HG02798 (cell line): ENCODE data around the gene RNU6-8.

Experiments
- ATAC-seq: cut with Tn5 transposase; IDR thresholded peaks from one replicate; pipeline ENCODE4 v1.9.1; 2021; ENCODE audit warnings: mild to moderate bottlenecking; ENCODE audit not compliant: unreplicated experiment, poor library complexity

The RNU6-8 gene

DNA sequence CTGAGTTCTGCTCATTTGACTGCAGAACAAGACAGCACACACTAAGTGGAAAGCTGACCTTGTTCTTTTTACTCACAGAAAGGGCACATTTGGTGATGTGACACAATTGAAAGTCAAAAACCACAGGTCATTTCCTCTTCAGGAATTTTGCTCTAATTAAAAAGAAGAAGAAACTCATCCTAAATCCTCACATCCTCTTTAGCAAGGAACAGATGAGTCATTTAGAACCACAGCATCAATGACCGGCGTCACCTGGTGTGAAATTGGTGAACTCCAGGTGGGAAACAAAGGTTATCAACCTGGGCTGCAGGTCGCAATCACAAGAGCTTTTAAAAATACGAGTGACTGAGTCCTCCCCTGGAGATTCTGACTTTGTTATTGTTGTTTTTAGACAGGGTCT is 2.9 kb upstream of the RNU6-8 start:
- no peak for ATAC-seq

- ATAC-seq, result no peak
These were observed 2.5 kb upstream of the RNU6-8 start for GRCh38 chr14:32205554-32205953.

DNA sequence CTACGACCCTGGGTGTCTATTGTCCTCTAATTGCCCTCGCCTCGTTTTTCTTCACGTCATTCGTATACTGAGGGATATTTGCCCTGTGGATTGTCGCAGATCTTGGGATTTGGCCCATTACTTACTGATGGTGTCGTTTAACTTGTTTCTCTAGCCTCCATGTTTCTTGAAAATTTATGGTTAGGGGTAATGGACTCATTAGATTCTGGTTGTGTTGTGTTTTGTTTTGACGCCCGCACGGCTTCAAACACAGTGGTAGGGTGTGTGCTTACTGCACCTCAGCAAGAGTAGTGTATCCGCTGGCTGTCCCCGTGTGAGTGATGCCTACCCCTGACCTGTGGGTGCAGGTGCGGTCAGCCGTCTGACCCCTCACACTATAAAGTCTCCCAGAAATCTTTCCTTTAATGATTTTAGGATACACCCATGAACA is 874 bp upstream of the RNU6-8 start:
- ATAC-seq, result no peak

DNA sequence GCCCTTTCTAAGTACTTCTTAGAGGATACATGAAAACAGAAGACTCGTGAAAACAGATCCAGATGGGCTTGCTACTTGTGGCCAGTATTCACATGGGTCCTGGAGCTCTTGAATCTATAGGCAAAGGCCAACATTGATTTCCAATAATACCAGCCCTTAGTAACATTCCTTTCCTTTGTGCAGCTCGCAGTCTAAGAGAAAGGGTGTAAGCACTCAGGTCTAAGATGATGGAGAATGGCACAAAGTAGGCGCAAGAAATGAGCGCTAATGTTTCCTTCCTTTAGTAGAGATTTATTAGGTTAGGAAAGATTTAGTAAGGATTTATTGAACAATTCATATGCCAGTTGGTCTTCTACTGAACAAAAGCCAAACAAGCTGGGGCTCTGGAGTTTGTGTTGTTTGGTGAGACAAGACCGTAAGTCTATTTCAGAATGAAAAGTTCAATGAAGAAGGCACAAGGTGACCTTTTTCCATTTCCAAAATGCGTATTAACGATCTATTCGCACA is 525 bp downstream of the RNU6-8 start:
- ATAC-seq, result no peak

DNA sequence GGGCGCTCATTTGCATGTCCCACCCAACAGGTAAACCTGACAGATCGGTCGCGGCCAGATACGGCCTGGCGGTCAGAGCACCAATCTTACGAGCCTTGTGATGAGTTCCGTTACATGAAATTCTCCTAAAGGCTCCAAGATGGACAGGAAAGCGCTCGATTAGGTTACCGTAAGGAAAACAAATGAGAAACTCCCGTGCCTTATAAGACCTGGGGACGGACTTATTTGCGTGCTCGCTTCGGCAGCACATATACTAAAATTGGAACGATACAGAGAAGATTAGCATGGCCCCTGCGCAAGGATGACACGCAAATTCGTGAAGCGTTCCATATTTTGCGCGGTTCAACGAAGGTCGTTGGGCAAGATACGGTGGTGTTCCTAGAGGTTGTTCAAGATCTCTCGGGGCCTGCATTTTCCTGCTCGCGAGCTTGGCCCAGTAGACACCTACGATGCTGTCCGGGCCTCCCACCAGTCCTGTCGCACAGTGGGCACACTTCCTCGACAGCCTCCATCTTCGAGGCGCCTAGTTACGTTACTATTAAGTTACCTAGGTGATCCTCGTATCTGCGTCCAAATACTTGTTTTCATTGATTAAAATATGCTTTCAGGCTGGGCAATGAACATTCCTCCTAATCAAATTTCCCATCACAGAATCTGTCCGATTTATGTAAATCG is 1.1 kb downstream of the RNU6-8 start, which contains the start of gene RNU6-7:
RNU6-7 (plus strand) TSS at position 230 of the 675 bp plus-strand sequence.
- ATAC-seq, result no peak

GRCh38 chr14:32201193-32201815 is 1.8 kb downstream of the RNU6-8 start:
- ATAC-seq, result peak; percentile 58

DNA sequence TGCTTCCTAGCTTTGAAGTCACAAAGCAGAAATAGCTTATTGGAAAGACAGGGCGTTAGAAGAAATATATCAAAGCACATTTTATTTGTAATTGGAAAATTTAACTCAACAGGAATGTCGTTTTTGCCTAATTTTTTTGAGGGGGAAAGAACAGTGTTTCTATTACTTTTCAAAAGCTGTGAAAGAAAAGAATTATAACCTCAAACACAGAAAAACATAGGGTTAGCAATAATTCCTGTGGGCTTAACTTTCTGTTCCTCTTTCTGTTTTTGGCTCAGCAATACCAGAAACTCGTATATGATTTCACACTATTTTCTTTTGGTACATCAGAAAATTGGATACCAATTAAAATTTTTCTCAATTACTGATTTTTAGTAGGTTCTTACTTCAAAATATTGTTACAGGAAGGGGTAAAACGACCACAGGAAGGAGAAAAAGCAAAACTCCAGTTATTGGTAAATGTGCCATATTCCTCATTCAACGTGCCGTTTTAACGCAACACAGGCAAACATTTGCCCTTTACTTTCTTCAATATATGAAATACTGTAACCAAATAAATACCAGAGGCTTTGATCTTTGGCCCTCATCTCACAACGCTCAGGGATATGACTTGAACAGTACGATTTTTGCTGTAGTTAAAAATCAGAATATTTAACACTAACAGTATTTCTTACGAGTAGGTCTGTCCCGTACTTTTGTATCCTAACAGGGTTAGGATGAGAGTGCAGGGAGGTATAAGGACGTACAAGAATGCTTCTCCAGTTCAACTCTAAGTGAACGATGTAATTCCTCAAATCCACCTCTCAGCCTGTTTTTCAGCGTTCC is 2.5 kb downstream of the RNU6-8 start:
- peak; percentile 16 for ATAC-seq

DNA sequence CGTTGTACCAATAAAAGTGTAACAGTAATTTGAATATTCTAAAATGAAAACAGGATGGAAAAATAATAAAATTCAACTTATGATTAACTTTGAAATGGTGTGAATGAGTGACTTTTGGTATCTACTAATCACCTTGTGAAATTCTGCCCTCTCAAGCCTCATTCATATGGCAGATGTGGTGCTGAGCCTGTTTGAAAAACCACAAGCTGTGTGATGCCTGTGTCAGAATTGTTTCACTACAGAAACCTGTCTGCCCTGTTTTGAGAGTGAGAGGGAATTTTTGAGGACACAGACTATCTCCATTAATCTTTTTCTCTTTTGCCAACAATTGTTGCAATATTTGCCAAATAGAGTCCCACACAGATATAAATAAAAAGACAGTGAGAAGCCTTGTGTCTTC is 5.2 kb downstream of the RNU6-8 start:
- peak; percentile 49 for ATAC-seq

- no peak for ATAC-seq
These were observed 7.4 kb downstream of the RNU6-8 start for GRCh38 chr14:32195636-32196035.

DNA sequence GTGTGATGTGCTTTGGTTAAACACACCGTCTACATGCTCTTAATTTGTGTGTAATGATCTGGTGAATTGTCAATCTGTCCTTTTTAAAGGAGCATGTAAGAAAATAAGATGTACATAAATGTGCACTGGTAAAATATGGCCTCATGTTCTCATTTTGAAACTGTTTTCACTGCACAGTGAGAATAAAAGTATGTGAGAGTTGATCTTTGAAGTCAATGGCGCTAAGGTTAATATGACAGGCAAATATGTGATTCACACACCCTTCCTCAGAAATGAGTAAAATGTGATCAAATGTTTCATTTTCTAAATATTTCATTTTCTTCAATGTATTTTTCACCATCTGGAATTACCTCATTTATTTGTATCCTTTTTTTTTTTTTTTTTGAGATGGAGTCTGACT is 9.5 kb downstream of the RNU6-8 start:
- ATAC-seq, result no peak

GRCh38 chr14:32192712-32193373 is 10.2 kb downstream of the RNU6-8 start:
- ATAC-seq, result no peak

- no peak for ATAC-seq
These were observed 12.4 kb downstream of the RNU6-8 start for GRCh38 chr14:32190673-32191072.

DNA sequence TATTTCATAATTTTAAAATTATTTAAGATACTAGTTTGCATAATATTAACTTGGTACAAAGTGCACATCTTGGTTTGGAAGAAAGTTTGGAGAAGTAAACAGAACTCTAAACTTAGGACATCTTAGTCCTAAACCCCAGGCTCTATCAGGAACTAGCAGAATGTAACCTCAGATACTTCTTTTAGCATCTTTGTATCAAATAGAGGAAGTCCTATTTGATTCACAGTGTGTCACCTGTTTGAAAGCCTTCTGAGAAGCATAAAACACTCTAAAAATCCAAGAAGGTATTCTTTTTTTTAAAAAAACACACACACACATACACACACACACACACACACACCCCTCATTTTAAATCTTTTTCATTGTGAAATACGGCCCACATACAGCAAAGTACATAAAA is 13.3 kb downstream of the RNU6-8 start:
- ATAC-seq, result no peak

GRCh38 chr14:32186248-32186647 is 16.8 kb downstream of the RNU6-8 start:
- peak; percentile 64 for ATAC-seq

DNA sequence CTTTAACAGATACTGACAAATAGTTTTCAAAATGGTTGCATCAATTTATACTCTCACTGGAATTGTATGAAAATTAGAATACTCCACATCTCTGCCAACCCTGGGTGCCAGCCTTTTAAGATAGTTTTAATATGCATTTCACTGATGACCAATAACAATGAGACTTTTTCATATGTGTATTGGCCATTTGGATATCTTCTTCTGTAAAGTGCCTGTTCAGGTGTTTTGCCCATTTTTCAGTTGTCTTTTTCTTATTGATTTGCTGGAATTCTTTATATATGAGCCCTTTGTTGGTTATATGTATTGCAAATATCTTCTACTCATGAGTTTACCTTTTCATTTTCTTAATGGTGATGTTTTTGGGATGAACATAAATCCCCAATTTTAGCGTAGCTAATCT is 18.0 kb downstream of the RNU6-8 start:
- no peak for ATAC-seq

GRCh38 chr14:32183151-32184058 is 19.7 kb downstream of the RNU6-8 start:
- no peak for ATAC-seq

DNA sequence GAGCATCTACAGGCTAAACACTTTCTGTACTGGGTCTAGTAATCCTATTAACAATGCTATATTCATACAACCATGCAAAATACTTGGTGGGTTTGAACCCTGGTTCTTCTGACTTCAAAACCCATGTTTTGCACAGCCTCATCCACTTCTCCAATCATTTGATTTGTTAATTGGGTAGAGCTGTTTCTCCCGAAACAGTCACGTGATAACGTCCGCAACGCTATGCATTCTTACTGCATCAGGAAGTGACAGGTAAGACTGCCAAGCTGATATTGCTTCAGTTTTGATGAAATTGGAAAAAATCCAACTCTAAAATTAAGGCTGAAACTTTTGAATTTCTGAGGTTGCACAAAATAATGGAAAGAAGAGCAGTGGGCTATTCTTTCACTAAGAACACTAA is 31.6 kb downstream of the RNU6-8 start:
- ATAC-seq, result no peak

GRCh38 chr14:32169191-32169590 is 33.9 kb downstream of the RNU6-8 start:
- ATAC-seq, result no peak

GRCh38 chr14:32167907-32168306 is 35.2 kb downstream of the RNU6-8 start:
- ATAC-seq, result no peak

DNA sequence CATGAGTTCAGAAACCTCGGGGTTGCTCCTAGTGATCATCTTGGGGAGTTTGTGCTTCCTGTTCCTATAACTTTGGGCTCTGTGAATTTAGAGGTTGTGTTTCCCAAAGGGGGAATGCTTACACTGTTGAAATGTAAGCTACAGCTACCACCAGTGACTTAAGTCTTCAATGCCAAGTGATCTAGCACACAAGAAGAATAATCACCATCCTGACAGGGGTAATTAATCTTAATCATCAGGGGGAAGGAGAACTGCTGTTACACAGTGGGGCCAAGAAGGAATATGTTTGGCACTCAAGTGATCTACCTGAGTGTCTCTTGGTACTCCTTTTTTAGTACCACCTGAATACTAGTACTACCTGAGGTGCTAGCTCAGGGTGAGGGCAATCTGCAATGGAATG is 36.1 kb downstream of the RNU6-8 start:
- ATAC-seq, result no peak
